Mucosa of gallbladder (tissue), 1 donor: ENCODE measurements around the gene GFI1B. TPM values are rescaled to one million over a fixed set of nuclear protein-coding genes. Genes with fewer than 3 reads are reported as not detected.

Experiments
- DNase-seq: peaks from one replicate; pipeline ENCODE4 v3.0.0-alpha.2; 2020; ENCODE audit warnings: low spot score
- total RNA-seq: library from RNA; stranded (reverse); gene quantifications from one replicate; pipeline ENCODE4 v1.2.1, GENCODE V29; 2021
- donor health status: DM: no; HTN: no; CAD: no.

Gene GFI1B
- total RNA-seq, 1 donor from 2014 or later: 1.3 TPM

GRCh38 chr9:133009906-133010582 lies 31.6 kb downstream of the GFI1B start:
- no peak for DNase-seq

- no peak for DNase-seq
Observed at GRCh38 chr9:133014696-133015095, 36.2 kb downstream of the GFI1B start.

- DNase-seq: no peak
Observed at GRCh38 chr9:133023117-133023890, 44.8 kb downstream of the GFI1B start.

- DNase-seq: no peak
Observed at GRCh38 chr9:133026426-133026825, 47.9 kb downstream of the GFI1B start.

- DNase-seq: no peak
Observed at GRCh38 chr9:133027134-133027533, 48.6 kb downstream of the GFI1B start.

GRCh38 chr9:133028221-133028620 lies 49.7 kb downstream of the GFI1B start:
- no peak for DNase-seq

GRCh38 chr9:133029994-133030316 lies 51.5 kb downstream of the GFI1B start:
- no peak for DNase-seq

- DNase-seq: peak; percentile 95
Observed at GRCh38 chr9:133030317-133031129, 52.0 kb downstream of the GFI1B start, which contains the start of gene GTF3C5. GTF3C5 (plus strand) TSS chr9:133030997; CDS start chr9:133031012, 15 bp downstream.

GRCh38 chr9:133031130-133031422 lies 52.6 kb downstream of the GFI1B start:
- DNase-seq: no peak

- DNase-seq: no peak
Observed at GRCh38 chr9:133031496-133031911, 53.0 kb downstream of the GFI1B start.

GRCh38 chr9:133032171-133032570 lies 53.7 kb downstream of the GFI1B start:
- no peak for DNase-seq

GRCh38 chr9:133035669-133036068 lies 57.2 kb downstream of the GFI1B start:
- no peak for DNase-seq

- no peak for DNase-seq
Observed at GRCh38 chr9:133037775-133038515, 59.5 kb downstream of the GFI1B start.

GRCh38 chr9:133040892-133041479 lies 62.5 kb downstream of the GFI1B start:
- DNase-seq: peak; percentile 25

Other genes starting within 250 kb of the GFI1B start
- 0.98 TPM for gene AK8, start 100.4 kb upstream of the GFI1B start, total RNA-seq
- gene SPACA9, start 99.8 kb upstream of the GFI1B start, total RNA-seq: 10.4 TPM
- 54.0 TPM for gene TSC1, start 34.1 kb upstream of the GFI1B start, total RNA-seq
- gene GTF3C5, start 52.3 kb downstream of the GFI1B start, total RNA-seq: 58.8 TPM
- 11.9 TPM for gene CEL, start 83.3 kb downstream of the GFI1B start, total RNA-seq
- 50.7 TPM for gene RALGDS, start 142.5 kb downstream of the GFI1B start, total RNA-seq
- gene GBGT1, start 185.2 kb downstream of the GFI1B start, total RNA-seq: 26.5 TPM
- gene OBP2B, start 230.6 kb downstream of the GFI1B start, total RNA-seq: not detected